Activated CD4-positive, alpha-beta T cell treated with anti-CD3 and anti-CD28 coated beads for 36 hours (primary cell): Measurements from ENCODE around the gene RSPO3. TPM values are rescaled to one million over a fixed set of nuclear protein-coding genes. Genes with fewer than 3 reads are reported as not detected.
"Not testable (repeated sequence)": the region's sequence is repeated elsewhere in the genome, so short reads cannot be mapped to it uniquely, and the experiment has no call there.

Experiments
- ATAC-seq: fragments of 200-7000 bp; cut with Tn5 transposase; one replicate; pipeline ENCODE4 v1.10.0; 2021; ENCODE audit warnings: mild to moderate bottlenecking, moderate library complexity
- CTCF ChIA-PET: fragments of 350-600 bp; sonication (Branson Sonifier 250); formaldehyde crosslinking; loops from one replicate; lab custom pipeline; 2021; ENCODE audit warnings: antibody characterized with exemption; lab: Charles Lee
- POLR2A ChIA-PET: fragments of 350-600 bp; sonication (Branson Sonifier 250); formaldehyde crosslinking; loops from one replicate; lab custom pipeline; 2021; ENCODE audit warnings: antibody characterized with exemption, inconsistent platforms; lab: Charles Lee
- DNase-seq: peaks from one replicate; pipeline ENCODE4 v3.0.0-alpha.2; 2020
- H3K27ac Mint-ChIP-seq: one replicate; pipeline ENCODE4 v1.8.0; 2021; ENCODE audit warnings: mixed read lengths
- H3K27me3 Mint-ChIP-seq: one replicate; pipeline ENCODE4 v1.8.0; 2021; ENCODE audit warnings: mixed read lengths
- H3K36me3 Mint-ChIP-seq: one replicate; pipeline ENCODE4 v1.8.0; 2021; ENCODE audit warnings: low read depth, mixed read lengths
- H3K4me1 Mint-ChIP-seq: one replicate; pipeline ENCODE4 v1.8.0; 2021; ENCODE audit warnings: mixed read lengths
- H3K4me3 Mint-ChIP-seq: one replicate; pipeline ENCODE4 v1.8.0; 2021; ENCODE audit warnings: mild to moderate bottlenecking, moderate library complexity, mixed read lengths
- H3K9me3 Mint-ChIP-seq: one replicate; pipeline ENCODE4 v1.8.0; 2021; ENCODE audit warnings: low read depth, mixed read lengths
- intact Hi-C, 2 experiments: fragments of 100-400 bp; cut with DNase I in 1 of 2; cut with micrococcal nuclease in 1 of 2; formaldehyde crosslinking; loops; one replicate each; pipeline versions ENCODE4 v1.14.2 to v1.15.1; 2022 to 2024; cut with DNase I, micrococcal nuclease
- total RNA-seq, 2 experiments: library from RNA; stranded (reverse); gene quantifications; one replicate each; pipeline ENCODE4 v1.2.3, GENCODE V29; 2021

The RSPO3 gene
- total RNA-seq, 2 experiments from 2014 or later: not detected

- Mint-ChIP-seq H3K4me3 (no peak overlapping the region), H3K9me3 (no peaks in the 10 kb centered on the region), H3K27ac (no peak overlapping the region), H3K27me3 (peaks cover 20% of the 10 kb centered on the region), H3K4me1 (no peaks in the 10 kb centered on the region), H3K36me3 (no peaks in the 10 kb centered on the region)
- DNase-seq (no peak), ATAC-seq (no peak)
- intact Hi-C loops: no loop called here
- POLR2A ChIA-PET: no interaction called here
- CTCF ChIA-PET: no interaction called here
These were observed 88.1 kb downstream of the RSPO3 start for GRCh38 chr6:127206531-127207095.

GRCh38 chr6:127207591-127208120 lies 89.2 kb downstream of the RSPO3 start:
- no peaks in the 10 kb centered on the region for H3K9me3 Mint-ChIP-seq
- no peaks in the 10 kb centered on the region for H3K4me1 Mint-ChIP-seq
- DNase-seq (no peak), ATAC-seq (no peak)
- no peak overlapping the region for H3K4me3 Mint-ChIP-seq
- no peak overlapping the region for H3K27ac Mint-ChIP-seq
- ChIA-PET POLR2A (no interaction called here), CTCF (no interaction called here)
- no peaks in the 10 kb centered on the region for H3K36me3 Mint-ChIP-seq
- peaks cover 28% of the 10 kb centered on the region for H3K27me3 Mint-ChIP-seq
- intact Hi-C loops: no loop called here

- Mint-ChIP-seq H3K9me3 (no peaks in the 10 kb centered on the region), H3K4me3 (no peak overlapping the region), H3K4me1 (no peaks in the 10 kb centered on the region), H3K36me3 (no peaks in the 10 kb centered on the region), H3K27ac (no peak overlapping the region), H3K27me3 (peaks cover 37% of the 10 kb centered on the region)
- DNase-seq: no peak
- ChIA-PET POLR2A (no interaction called here), CTCF (interaction anchor here (1.0 kb wide), 1 partner anchor 55 kb away, joined by 3 read pairs; no protein-coding TSS in a partner anchor)
- intact Hi-C loops: no loop called here
- ATAC-seq: no peak
These were observed 92.3 kb downstream of the RSPO3 start for GRCh38 chr6:127210725-127211124.

GRCh38 chr6:127212376-127212775 lies 93.9 kb downstream of the RSPO3 start:
- ChIA-PET POLR2A (no interaction called here), CTCF (no interaction called here)
- DNase-seq (no peak), ATAC-seq (no peak)
- Mint-ChIP-seq H3K27me3 (peaks cover 46% of the 10 kb centered on the region), H3K27ac (no peak overlapping the region), H3K9me3 (no peaks in the 10 kb centered on the region), H3K4me3 (no peak overlapping the region), H3K36me3 (no peaks in the 10 kb centered on the region), H3K4me1 (no peaks in the 10 kb centered on the region)
- intact Hi-C loops: no loop called here

- peaks cover 32% of the 10 kb centered on the region for H3K27me3 Mint-ChIP-seq
- ATAC-seq, H3K27ac Mint-ChIP-seq, H3K9me3 Mint-ChIP-seq, H3K4me3 Mint-ChIP-seq, DNase-seq, H3K4me1 Mint-ChIP-seq, CTCF ChIA-PET, H3K36me3 Mint-ChIP-seq, intact Hi-C loops, POLR2A ChIA-PET: not testable (repeated sequence)
These were observed 95.6 kb downstream of the RSPO3 start for GRCh38 chr6:127214032-127214431.

GRCh38 chr6:127214531-127214930 lies 96.1 kb downstream of the RSPO3 start:
- H3K27ac Mint-ChIP-seq, DNase-seq, H3K4me3 Mint-ChIP-seq, ATAC-seq, CTCF ChIA-PET, POLR2A ChIA-PET, intact Hi-C loops, H3K36me3 Mint-ChIP-seq, H3K4me1 Mint-ChIP-seq, H3K9me3 Mint-ChIP-seq: not testable (repeated sequence)
- peaks cover 34% of the 10 kb centered on the region for H3K27me3 Mint-ChIP-seq

- no peaks in the 10 kb centered on the region for H3K9me3 Mint-ChIP-seq
- no peaks in the 10 kb centered on the region for H3K4me1 Mint-ChIP-seq
- ATAC-seq (no peak), DNase-seq (no peak)
- H3K4me3 Mint-ChIP-seq: no peak overlapping the region
- ChIA-PET CTCF (no interaction called here), POLR2A (no interaction called here)
- H3K36me3 Mint-ChIP-seq: no peaks in the 10 kb centered on the region
- H3K27ac Mint-ChIP-seq: no peak overlapping the region
- H3K27me3 Mint-ChIP-seq: peaks cover 37% of the 10 kb centered on the region
- intact Hi-C loops: no loop called here
These were observed 97.5 kb downstream of the RSPO3 start for GRCh38 chr6:127215931-127216330.

- Mint-ChIP-seq H3K27me3 (peaks cover 35% of the 10 kb centered on the region), H3K4me3 (no peak overlapping the region), H3K9me3 (no peaks in the 10 kb centered on the region), H3K36me3 (no peaks in the 10 kb centered on the region), H3K27ac (no peak overlapping the region), H3K4me1 (no peaks in the 10 kb centered on the region)
- intact Hi-C loops: no loop called here
- ChIA-PET CTCF (interaction anchor here (0.6 kb wide), 1 partner anchor 328 kb away, joined by 3 read pairs; no protein-coding TSS in a partner anchor), POLR2A (no interaction called here)
- no peak for DNase-seq
- no peak for ATAC-seq
These were observed 98.6 kb downstream of the RSPO3 start for GRCh38 chr6:127216810-127217789.

- no peak for DNase-seq
- CTCF ChIA-PET: no interaction called here
- Mint-ChIP-seq H3K9me3 (no peaks in the 10 kb centered on the region), H3K27ac (no peak overlapping the region), H3K36me3 (no peaks in the 10 kb centered on the region), H3K27me3 (peaks cover 36% of the 10 kb centered on the region), H3K4me1 (no peaks in the 10 kb centered on the region), H3K4me3 (no peak overlapping the region)
- ATAC-seq: no peak
- intact Hi-C loops: no loop called here
- POLR2A ChIA-PET: no interaction called here
These were observed 101.4 kb downstream of the RSPO3 start for GRCh38 chr6:127219869-127220268.

- intact Hi-C loops: no loop called here
- H3K27ac Mint-ChIP-seq: no peak overlapping the region
- ATAC-seq: no peak
- ChIA-PET CTCF (interaction anchor here (0.6 to 1.2 kb wide), 4 partner anchors 13 to 399 kb away, joined by 3 to 4 read pairs (median 3); partner anchors contain the start of gene RNF146), POLR2A (no interaction called here)
- peaks cover 31% of the 10 kb centered on the region for H3K27me3 Mint-ChIP-seq
- H3K36me3 Mint-ChIP-seq: no peaks in the 10 kb centered on the region
- no peaks in the 10 kb centered on the region for H3K9me3 Mint-ChIP-seq
- H3K4me1 Mint-ChIP-seq: no peaks in the 10 kb centered on the region
- no peak for DNase-seq
- no peak overlapping the region for H3K4me3 Mint-ChIP-seq
These were observed 102.7 kb downstream of the RSPO3 start for GRCh38 chr6:127221201-127221600.

GRCh38 chr6:127222418-127222817 lies 103.9 kb downstream of the RSPO3 start:
- no peaks in the 10 kb centered on the region for H3K36me3 Mint-ChIP-seq
- peaks cover 32% of the 10 kb centered on the region for H3K27me3 Mint-ChIP-seq
- no peak overlapping the region for H3K4me3 Mint-ChIP-seq
- DNase-seq (no peak), ATAC-seq (no peak)
- no peak overlapping the region for H3K27ac Mint-ChIP-seq
- H3K9me3 Mint-ChIP-seq: no peaks in the 10 kb centered on the region
- ChIA-PET CTCF (no interaction called here), POLR2A (no interaction called here)
- intact Hi-C loops: no loop called here
- no peaks in the 10 kb centered on the region for H3K4me1 Mint-ChIP-seq
